Activated naive CD4-positive, alpha-beta T cell treated with anti-CD3 and anti-CD28 coated beads for 36 hours (primary cell): ENCODE results near the gene ITGA2. TPM values are rescaled to one million over a fixed set of nuclear protein-coding genes. Genes with fewer than 3 reads are reported as not detected.

Experiments used
- CTCF ChIA-PET: fragments of 350-600 bp; sonication (Branson Sonifier 250); formaldehyde crosslinking; loops from one replicate; lab custom pipeline; 2021; ENCODE audit warnings: antibody characterized with exemption; lab: Charles Lee
- DNase-seq: peaks from one replicate; pipeline ENCODE4 v3.0.0-alpha.2; 2020
- H3K27ac Mint-ChIP-seq: one replicate; pipeline ENCODE4 v1.8.0; 2021; ENCODE audit warnings: mild to moderate bottlenecking, mixed read lengths
- H3K27me3 Mint-ChIP-seq: one replicate; pipeline ENCODE4 v1.8.0; 2021; ENCODE audit warnings: low read depth, mixed read lengths
- H3K36me3 Mint-ChIP-seq: one replicate; pipeline ENCODE4 v1.8.0; 2021; ENCODE audit warnings: low read depth, mixed read lengths
- H3K4me1 Mint-ChIP-seq: one replicate; pipeline ENCODE4 v1.8.0; 2021; ENCODE audit warnings: low read depth, mixed read lengths
- H3K4me3 Mint-ChIP-seq: one replicate; pipeline ENCODE4 v1.8.0; 2021; ENCODE audit warnings: mild to moderate bottlenecking, moderate library complexity, mixed read lengths
- H3K9me3 Mint-ChIP-seq: one replicate; pipeline ENCODE4 v1.8.0; 2021; ENCODE audit warnings: mixed read lengths
- intact Hi-C: fragments of 100-400 bp; cut with micrococcal nuclease; formaldehyde crosslinking; loops from one replicate; pipeline ENCODE4 v1.15.1; 2023
- total RNA-seq, 2 experiments: library from RNA; stranded (reverse); gene quantifications; one replicate each; pipeline ENCODE4 v1.2.3, GENCODE V29; 2021

The ITGA2 gene
- total RNA-seq, 2 experiments from 2014 or later, result 2.0 to 2.1 TPM

DNA sequence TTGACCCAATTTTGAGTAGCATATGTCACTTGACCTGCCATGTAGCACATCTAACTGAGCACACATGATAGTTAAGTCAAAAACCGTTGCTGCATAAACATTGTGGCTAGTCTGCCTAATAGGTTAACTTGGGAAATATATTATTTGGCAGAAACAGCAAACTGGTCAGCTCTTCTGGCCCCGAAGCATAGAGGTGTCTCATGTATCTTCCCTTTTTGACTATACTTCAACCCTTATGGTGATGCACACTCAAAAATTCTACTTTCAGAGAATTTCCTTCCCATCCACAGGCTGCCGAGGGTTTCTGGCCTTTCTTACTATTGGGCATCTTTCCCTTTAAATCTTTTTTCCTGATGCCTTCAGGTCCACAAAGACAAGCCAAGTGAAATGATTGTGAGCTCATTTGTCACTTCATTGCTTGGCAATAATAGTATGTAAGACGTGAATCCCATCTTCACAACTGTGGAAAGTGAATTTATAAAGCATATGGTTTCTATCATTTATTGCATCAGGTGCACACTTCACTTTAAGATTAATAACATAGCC lies 79.2 kb downstream of the ITGA2 start:
- CTCF ChIA-PET, result interaction anchor here (0.7 to 3.0 kb wide), 5 partner anchors 13 to 119 kb away, joined by 3 to 11 read pairs (median 4); partner anchors contain the start of gene MOCS2
- Mint-ChIP-seq H3K27me3 (no peaks in the 10 kb centered on the region), H3K4me1 (peaks cover 15% of the 10 kb centered on the region), H3K9me3 (no peaks in the 10 kb centered on the region), H3K27ac (no peak overlapping the region), H3K4me3 (no peak overlapping the region), H3K36me3 (peaks cover 4% of the 10 kb centered on the region)
- DNase-seq, result no peak
- intact Hi-C loops, result loop anchor here (2.0 kb wide), 1 partner anchor 600 kb away; no protein-coding TSS in a partner anchor

DNA sequence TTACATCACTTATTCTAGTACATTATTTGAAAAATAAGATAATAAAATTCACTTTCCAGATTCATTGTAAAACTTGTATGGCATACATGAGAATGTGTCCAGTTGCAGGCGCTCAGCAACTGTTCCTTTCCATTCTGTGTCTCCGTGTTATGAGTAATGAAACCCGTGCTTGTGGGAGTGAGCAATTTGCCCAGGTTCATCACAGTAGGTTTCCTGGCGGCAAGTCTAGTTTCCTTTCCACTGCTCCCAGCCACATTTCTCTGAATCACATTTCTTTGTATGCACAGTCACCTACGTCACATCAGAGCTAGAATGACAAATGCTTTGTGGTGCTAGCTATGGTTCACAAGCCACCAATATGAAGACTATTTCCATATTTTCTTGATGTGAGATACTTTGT lies 80.5 kb downstream of the ITGA2 start:
- CTCF ChIA-PET, result interaction anchor here (0.6 to 3.0 kb wide), 12 partner anchors 12 to 1300 kb away, joined by 3 to 11 read pairs (median 5); no protein-coding TSS in a partner anchor
- intact Hi-C loops, result loop anchor here (1.0 to 2.0 kb wide), 12 partner anchors 11 to 601 kb away; partner anchors contain the start of genes ITGA1, MOCS2 and PELO
- Mint-ChIP-seq H3K27me3 (no peaks in the 10 kb centered on the region), H3K36me3 (peaks cover 6% of the 10 kb centered on the region), H3K4me3 (no peak overlapping the region), H3K9me3 (no peaks in the 10 kb centered on the region), H3K27ac (peak overlapping the region; percentile 12), H3K4me1 (peaks cover 15% of the 10 kb centered on the region)
- peak; percentile 88 for DNase-seq

DNA sequence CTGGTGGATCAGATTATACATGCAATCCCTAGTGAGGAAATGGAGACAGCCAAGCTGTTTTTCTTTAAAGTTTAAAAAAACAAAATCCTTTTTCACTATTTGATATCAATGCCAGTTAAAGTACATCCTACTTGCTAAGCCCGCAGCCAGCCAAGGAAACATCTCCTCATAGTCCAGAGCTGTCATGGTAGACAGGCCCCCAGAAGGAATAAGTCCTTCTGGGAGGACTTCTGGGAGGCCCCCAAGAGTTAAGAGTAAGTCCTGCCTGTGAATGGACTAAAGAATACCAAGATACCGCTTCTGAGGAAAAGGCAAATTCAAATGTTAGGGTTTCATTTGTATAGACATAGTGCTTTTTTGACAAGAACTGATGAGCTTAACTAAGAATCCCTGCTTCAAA lies 82.1 kb downstream of the ITGA2 start:
- peaks cover 11% of the 10 kb centered on the region for H3K36me3 Mint-ChIP-seq
- H3K4me3 Mint-ChIP-seq, result no peak overlapping the region
- no peaks in the 10 kb centered on the region for H3K27me3 Mint-ChIP-seq
- no peak overlapping the region for H3K27ac Mint-ChIP-seq
- intact Hi-C loops, result no loop called here
- no peaks in the 10 kb centered on the region for H3K9me3 Mint-ChIP-seq
- CTCF ChIA-PET, result interaction anchor here (0.9 to 1.4 kb wide), 2 partner anchors 18 to 122 kb away, joined by 3 to 4 read pairs; no protein-coding TSS in a partner anchor
- peaks cover 15% of the 10 kb centered on the region for H3K4me1 Mint-ChIP-seq
- DNase-seq, result no peak

DNA sequence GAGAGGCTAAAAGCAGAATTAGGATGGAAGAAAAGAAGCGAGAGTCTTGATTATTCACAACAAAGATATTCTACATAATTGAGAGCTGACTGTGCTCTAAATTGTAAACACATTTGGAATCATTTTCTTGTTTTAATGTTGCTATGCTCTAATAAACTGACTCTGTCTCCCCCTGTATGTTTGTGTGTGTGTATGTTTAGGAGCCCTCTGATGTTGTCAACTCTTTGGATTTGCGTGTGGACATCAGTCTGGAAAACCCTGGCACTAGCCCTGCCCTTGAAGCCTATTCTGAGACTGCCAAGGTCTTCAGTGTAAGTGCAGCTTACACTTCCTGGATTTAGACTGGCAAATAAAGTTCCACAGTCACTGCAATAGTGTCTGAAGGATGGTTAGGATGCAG lies 82.6 kb downstream of the ITGA2 start:
- no peak for DNase-seq
- no peak overlapping the region for H3K27ac Mint-ChIP-seq
- H3K27me3 Mint-ChIP-seq, result no peaks in the 10 kb centered on the region
- H3K4me3 Mint-ChIP-seq, result no peak overlapping the region
- intact Hi-C loops, result no loop called here
- H3K36me3 Mint-ChIP-seq, result peaks cover 12% of the 10 kb centered on the region
- H3K9me3 Mint-ChIP-seq, result no peaks in the 10 kb centered on the region
- H3K4me1 Mint-ChIP-seq, result peaks cover 15% of the 10 kb centered on the region
- CTCF ChIA-PET, result interaction anchor here (0.9 to 1.4 kb wide), 2 partner anchors 18 to 123 kb away, joined by 3 to 4 read pairs; no protein-coding TSS in a partner anchor

DNA sequence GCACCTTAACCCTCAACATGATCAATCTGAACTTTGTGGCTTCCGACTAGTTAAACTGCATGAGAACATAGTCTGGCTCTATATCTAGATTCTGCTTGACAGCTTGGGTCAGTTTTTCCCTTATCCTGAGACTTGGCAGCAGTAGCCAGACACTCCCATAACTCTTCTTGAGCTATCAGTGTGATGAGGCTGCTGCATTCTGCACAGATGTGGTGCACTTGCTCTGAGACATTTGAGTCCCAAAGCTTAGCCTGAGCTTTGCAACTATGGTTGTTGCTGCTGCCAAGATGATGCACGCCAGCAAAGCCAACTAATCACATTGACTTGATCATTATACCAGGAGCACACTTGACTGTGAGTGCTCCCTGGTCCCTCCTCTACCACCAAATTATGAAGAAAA lies 84.2 kb downstream of the ITGA2 start:
- CTCF ChIA-PET, result interaction anchor here (1.3 kb wide), 1 partner anchor 124 kb away, joined by 6 read pairs; no protein-coding TSS in a partner anchor
- Mint-ChIP-seq H3K27ac (no peak overlapping the region), H3K4me1 (peaks cover 12% of the 10 kb centered on the region), H3K9me3 (no peaks in the 10 kb centered on the region), H3K36me3 (peaks cover 12% of the 10 kb centered on the region), H3K27me3 (no peaks in the 10 kb centered on the region), H3K4me3 (no peak overlapping the region)
- intact Hi-C loops, result no loop called here
- no peak for DNase-seq

DNA sequence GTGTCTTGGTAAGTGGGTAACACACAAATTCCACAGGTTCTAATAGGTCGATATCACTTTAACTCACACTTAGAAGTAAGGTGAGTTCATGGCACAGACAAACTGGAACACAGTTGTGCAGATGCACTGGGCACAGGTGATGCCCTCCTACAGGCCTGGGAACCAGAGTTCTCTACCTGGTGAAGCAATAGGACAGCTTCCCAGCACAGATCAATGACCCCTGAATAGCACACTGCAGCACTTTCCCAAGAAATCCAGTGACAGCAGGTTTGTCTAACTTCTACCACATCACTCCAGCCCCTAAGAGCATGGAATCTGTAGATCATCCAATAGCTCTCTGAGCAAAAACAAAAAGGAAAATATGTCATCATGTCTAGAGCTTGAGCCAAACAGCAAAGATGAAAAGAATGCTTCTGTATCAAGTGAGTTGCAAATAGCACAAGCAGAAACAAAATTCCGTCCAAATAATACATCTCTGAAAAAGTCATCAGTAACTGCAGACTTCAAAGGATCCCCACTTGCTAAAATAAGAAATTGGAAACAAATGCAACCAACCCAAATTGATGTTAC lies 86.9 kb downstream of the ITGA2 start:
- H3K4me1 Mint-ChIP-seq, result peaks cover 8% of the 10 kb centered on the region

DNA sequence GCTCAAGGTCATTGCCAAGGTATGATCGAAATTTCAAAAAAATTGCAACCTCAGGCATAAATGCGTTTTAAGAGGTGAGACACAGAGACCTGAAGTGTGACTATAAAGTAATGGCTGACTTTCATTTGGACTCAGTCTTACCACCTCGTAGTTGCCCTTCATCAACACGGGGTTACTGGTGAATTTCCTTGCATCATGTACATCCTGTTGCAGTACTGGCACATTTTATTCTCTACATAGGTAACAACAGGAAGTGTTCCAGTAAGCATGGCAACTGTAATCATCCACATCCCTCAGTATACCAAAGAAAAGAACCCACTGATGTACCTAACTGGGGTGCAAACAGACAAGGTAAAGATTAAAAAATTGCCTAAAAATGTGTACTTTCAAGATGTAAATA lies 91.1 kb downstream of the ITGA2 start:
- Mint-ChIP-seq H3K27me3 (no peaks in the 10 kb centered on the region), H3K4me3 (no peak overlapping the region), H3K36me3 (peaks cover 5% of the 10 kb centered on the region), H3K4me1 (peaks cover 35% of the 10 kb centered on the region), H3K9me3 (no peaks in the 10 kb centered on the region), H3K27ac (no peak overlapping the region)
- intact Hi-C loops, result loop anchor here (1.0 kb wide), 1 partner anchor 11 kb away; no protein-coding TSS in a partner anchor
- DNase-seq, result peak; percentile 18
- CTCF ChIA-PET, result no interaction called here

More for the DNA sequence above, 86.9 kb downstream of the ITGA2 start:
- Mint-ChIP-seq H3K27ac (no peak overlapping the region), H3K9me3 (no peaks in the 10 kb centered on the region), H3K27me3 (no peaks in the 10 kb centered on the region), H3K4me3 (no peak overlapping the region), H3K36me3 (peaks cover 12% of the 10 kb centered on the region)
- DNase-seq, result no peak
- CTCF ChIA-PET, result no interaction called here
- intact Hi-C loops, result no loop called here

DNA sequence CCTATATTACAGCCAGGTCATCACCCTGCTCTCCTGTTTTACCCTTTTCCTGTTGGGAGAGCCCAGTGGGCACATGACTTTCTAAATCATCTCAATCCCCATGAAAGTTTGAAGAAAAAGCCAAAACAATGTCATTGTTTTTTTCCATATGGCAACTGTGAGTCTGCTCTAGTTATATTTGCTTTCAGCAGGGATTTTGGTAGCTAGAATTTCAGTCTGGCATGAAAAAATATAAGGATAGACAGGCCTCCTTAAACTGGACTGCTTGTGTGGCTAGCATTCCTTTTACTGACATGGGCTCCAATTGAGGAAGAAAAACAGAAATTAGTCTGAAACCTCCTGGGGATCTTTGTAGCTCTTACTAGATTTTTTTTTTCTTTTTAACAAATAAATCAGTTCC lies 94.8 kb downstream of the ITGA2 start:
- CTCF ChIA-PET, result interaction anchor here (0.6 to 0.8 kb wide), 2 partner anchors 39 to 136 kb away, joined by 3 to 8 read pairs; no protein-coding TSS in a partner anchor
- no peak for DNase-seq
- Mint-ChIP-seq H3K4me1 (peaks cover 39% of the 10 kb centered on the region), H3K9me3 (no peaks in the 10 kb centered on the region), H3K4me3 (no peak overlapping the region), H3K27me3 (no peaks in the 10 kb centered on the region), H3K27ac (no peak overlapping the region), H3K36me3 (no peaks in the 10 kb centered on the region)
- intact Hi-C loops, result no loop called here

DNA sequence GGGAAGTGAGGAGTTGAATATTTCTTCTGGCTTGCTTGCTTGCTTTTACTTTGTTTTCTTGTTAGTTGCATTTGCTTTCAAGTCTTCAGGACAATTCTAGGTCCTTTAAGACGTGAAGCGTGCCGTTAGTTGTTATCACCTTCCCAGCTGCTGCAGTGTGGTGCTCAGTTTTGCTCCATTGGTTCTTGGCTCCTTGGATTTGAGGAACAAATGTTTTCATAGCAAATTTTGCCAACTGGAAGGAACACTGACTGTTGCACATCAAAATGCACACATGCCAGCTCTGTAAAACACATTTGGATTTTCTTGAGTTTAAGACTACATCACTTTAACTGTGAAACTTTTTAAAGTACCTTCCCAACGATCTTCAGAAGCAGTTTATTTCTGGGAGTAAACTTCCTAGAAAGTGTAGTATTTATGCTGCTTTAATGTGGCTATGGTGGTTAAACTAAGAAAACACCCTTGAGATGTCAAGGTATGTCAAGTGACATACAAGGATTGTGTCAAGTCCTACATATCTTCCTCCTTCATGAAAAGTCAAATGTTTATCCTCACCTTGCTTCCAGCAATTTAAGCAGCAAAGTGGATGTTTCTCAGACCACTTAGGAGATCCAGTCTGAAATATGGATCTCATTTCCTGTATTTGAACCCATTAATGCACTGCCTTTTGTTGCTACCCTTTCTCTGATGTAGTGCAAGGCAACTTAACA lies 95.5 kb downstream of the ITGA2 start:
- Mint-ChIP-seq H3K9me3 (no peaks in the 10 kb centered on the region), H3K4me3 (no peak overlapping the region), H3K4me1 (peaks cover 47% of the 10 kb centered on the region), H3K27me3 (no peaks in the 10 kb centered on the region), H3K36me3 (no peaks in the 10 kb centered on the region), H3K27ac (no peak overlapping the region)
- no peak for DNase-seq
- intact Hi-C loops, result no loop called here
- CTCF ChIA-PET, result interaction anchor here (0.8 kb wide), 1 partner anchor 137 kb away, joined by 3 read pairs; no protein-coding TSS in a partner anchor

DNA sequence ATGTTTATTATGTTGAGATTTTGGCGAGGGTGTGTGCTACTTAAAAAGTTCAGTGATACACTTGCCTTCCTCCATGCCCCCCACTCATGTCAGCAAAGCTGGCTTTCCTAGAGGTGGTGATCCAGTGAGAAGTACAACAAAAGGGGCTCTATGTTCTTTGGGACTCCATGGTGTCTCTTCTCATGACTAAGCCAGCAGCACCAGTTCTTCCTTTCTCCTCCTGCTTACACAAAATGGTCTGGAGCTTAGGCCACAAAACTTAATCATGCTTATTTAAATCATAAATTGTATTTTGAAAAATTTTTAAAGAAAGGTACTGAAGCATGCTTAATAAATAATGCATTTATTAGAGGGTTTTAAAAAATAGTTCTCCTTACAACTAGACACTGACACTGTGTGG lies 98.0 kb downstream of the ITGA2 start:
- intact Hi-C loops, result no loop called here
- H3K27ac Mint-ChIP-seq, result no peak overlapping the region
- H3K36me3 Mint-ChIP-seq, result peaks cover 4% of the 10 kb centered on the region
- CTCF ChIA-PET, result interaction anchor here (0.6 to 8.3 kb wide), 5 partner anchors 12 to 302 kb away, joined by 3 to 109 read pairs (median 3); no protein-coding TSS in a partner anchor
- peaks cover 52% of the 10 kb centered on the region for H3K4me1 Mint-ChIP-seq
- H3K9me3 Mint-ChIP-seq, result no peaks in the 10 kb centered on the region
- no peak for DNase-seq
- H3K27me3 Mint-ChIP-seq, result no peaks in the 10 kb centered on the region
- H3K4me3 Mint-ChIP-seq, result no peak overlapping the region

DNA sequence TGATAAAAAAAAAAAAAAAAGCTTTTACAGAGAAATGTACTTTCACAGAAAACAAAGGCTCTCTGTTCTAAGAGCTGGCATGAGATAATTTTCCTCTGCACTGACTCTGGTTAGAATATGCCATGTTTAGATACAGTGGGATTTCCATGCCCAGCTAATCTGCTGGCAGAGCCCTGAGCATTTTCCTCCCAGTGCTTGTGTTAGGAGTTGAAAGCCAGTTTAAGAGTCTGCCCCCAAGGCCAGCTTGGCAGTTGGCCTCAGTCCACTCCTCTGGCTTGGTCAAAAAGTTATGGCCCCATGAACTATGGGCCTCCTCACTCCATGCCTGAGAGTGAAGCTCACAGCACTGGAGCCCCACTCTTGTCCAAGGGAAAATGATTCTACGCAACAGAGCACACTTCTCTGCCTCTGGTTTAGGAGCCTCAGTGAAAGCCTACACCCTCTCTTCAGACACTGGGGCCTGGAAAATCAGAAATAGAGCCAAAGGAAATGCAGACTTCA lies 98.5 kb downstream of the ITGA2 start:
- H3K4me3 Mint-ChIP-seq, result no peak overlapping the region
- no peak overlapping the region for H3K27ac Mint-ChIP-seq
- intact Hi-C loops, result no loop called here
- no peak for DNase-seq
- H3K36me3 Mint-ChIP-seq, result peaks cover 4% of the 10 kb centered on the region
- H3K9me3 Mint-ChIP-seq, result no peaks in the 10 kb centered on the region
- CTCF ChIA-PET, result interaction anchor here (0.6 to 8.3 kb wide), 6 partner anchors 13 to 303 kb away, joined by 3 to 109 read pairs (median 4); no protein-coding TSS in a partner anchor
- H3K27me3 Mint-ChIP-seq, result no peaks in the 10 kb centered on the region
- peaks cover 48% of the 10 kb centered on the region for H3K4me1 Mint-ChIP-seq
